Measurements from ENCODE around the gene VMAC. TPM values are rescaled to one million over a fixed set of nuclear protein-coding genes. Genes with fewer than 3 reads are reported as not detected.

The VMAC gene
- total and polyA plus RNA-seq, 2 of the 8 experiments (the other 6 are each of a cell fraction or from before 2014, with no cell fraction given): 1.3 to 2.2 TPM

DNA sequence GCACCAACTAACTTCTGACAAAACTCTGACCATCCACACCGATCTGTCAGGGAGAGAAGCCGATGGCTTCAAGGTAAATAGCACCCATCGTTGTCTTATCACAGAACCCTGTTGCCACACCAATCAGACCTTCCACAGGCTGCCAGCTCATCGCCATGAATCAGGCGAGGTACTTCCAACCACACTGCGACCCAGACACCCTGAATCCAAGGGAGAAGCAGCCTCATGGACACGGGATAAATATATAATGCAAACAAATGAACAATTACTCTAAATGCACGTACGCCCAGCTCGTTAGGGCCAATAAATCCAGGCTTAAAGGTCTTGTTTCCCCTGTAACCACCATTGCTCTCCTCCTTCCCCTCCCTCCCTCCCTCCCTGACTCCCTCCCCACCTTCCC lies 52.5 kb downstream of the VMAC start (continued):
- TF ChIP-seq EGR1 (IDR thresholded peaks at IDR 0.05; ENCODE audit: borderline replicate concordance, low read depth, low read length) (no peak), BACH1 (IDR thresholded peaks at IDR 0.05; ENCODE audit: low read length) (no peak), MAFK (IDR thresholded peaks at IDR 0.05; ENCODE audit: low read depth, low read length) (no peak), SP2 (IDR thresholded peaks at IDR 0.05; ENCODE audit: low read length) (no peak), SIX5 (IDR thresholded peaks at IDR 0.05; ENCODE audit: low read depth, low read length) (no peak), HDAC6 (IDR thresholded peaks at IDR 0.05; ENCODE audit: low read depth, low read length) (no peak)
- TF ChIP-seq, protein P1, sequence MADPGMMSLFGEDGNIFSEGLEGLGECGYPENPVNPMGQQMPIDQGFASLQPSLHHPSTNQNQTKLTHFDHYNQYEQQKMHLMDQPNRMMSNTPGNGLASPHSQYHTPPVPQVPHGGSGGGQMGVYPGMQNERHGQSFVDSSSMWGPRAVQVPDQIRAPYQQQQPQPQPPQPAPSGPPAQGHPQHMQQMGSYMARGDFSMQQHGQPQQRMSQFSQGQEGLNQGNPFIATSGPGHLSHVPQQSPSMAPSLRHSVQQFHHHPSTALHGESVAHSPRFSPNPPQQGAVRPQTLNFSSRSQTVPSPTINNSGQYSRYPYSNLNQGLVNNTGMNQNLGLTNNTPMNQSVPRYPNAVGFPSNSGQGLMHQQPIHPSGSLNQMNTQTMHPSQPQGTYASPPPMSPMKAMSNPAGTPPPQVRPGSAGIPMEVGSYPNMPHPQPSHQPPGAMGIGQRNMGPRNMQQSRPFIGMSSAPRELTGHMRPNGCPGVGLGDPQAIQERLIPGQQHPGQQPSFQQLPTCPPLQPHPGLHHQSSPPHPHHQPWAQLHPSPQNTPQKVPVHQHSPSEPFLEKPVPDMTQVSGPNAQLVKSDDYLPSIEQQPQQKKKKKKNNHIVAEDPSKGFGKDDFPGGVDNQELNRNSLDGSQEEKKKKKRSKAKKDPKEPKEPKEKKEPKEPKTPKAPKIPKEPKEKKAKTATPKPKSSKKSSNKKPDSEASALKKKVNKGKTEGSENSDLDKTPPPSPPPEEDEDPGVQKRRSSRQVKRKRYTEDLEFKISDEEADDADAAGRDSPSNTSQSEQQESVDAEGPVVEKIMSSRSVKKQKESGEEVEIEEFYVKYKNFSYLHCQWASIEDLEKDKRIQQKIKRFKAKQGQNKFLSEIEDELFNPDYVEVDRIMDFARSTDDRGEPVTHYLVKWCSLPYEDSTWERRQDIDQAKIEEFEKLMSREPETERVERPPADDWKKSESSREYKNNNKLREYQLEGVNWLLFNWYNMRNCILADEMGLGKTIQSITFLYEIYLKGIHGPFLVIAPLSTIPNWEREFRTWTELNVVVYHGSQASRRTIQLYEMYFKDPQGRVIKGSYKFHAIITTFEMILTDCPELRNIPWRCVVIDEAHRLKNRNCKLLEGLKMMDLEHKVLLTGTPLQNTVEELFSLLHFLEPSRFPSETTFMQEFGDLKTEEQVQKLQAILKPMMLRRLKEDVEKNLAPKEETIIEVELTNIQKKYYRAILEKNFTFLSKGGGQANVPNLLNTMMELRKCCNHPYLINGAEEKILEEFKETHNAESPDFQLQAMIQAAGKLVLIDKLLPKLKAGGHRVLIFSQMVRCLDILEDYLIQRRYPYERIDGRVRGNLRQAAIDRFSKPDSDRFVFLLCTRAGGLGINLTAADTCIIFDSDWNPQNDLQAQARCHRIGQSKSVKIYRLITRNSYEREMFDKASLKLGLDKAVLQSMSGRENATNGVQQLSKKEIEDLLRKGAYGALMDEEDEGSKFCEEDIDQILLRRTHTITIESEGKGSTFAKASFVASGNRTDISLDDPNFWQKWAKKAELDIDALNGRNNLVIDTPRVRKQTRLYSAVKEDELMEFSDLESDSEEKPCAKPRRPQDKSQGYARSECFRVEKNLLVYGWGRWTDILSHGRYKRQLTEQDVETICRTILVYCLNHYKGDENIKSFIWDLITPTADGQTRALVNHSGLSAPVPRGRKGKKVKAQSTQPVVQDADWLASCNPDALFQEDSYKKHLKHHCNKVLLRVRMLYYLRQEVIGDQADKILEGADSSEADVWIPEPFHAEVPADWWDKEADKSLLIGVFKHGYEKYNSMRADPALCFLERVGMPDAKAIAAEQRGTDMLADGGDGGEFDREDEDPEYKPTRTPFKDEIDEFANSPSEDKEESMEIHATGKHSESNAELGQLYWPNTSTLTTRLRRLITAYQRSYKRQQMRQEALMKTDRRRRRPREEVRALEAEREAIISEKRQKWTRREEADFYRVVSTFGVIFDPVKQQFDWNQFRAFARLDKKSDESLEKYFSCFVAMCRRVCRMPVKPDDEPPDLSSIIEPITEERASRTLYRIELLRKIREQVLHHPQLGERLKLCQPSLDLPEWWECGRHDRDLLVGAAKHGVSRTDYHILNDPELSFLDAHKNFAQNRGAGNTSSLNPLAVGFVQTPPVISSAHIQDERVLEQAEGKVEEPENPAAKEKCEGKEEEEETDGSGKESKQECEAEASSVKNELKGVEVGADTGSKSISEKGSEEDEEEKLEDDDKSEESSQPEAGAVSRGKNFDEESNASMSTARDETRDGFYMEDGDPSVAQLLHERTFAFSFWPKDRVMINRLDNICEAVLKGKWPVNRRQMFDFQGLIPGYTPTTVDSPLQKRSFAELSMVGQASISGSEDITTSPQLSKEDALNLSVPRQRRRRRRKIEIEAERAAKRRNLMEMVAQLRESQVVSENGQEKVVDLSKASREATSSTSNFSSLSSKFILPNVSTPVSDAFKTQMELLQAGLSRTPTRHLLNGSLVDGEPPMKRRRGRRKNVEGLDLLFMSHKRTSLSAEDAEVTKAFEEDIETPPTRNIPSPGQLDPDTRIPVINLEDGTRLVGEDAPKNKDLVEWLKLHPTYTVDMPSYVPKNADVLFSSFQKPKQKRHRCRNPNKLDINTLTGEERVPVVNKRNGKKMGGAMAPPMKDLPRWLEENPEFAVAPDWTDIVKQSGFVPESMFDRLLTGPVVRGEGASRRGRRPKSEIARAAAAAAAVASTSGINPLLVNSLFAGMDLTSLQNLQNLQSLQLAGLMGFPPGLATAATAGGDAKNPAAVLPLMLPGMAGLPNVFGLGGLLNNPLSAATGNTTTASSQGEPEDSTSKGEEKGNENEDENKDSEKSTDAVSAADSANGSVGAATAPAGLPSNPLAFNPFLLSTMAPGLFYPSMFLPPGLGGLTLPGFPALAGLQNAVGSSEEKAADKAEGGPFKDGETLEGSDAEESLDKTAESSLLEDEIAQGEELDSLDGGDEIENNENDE (IDR thresholded peaks at IDR 0.05; ENCODE audit: insufficient replicate concordance, low read length): no peak
